Pancreas (tissue), 10 donors: Measurements from ENCODE around the gene PTMA. TPM values are rescaled to one million over a fixed set of nuclear protein-coding genes. Genes with fewer than 3 reads are reported as not detected.

ENCODE experiments used
- ATAC-seq, 4 donors: fragments of 200-7000 bp; cut with Tn5 transposase; one replicate each; pipeline versions ENCODE4 v1.8.0 to v1.9.1; 2020; ENCODE audit warnings: mild to moderate bottlenecking in 4 of 4, moderate library complexity in 4 of 4
- DNase-seq, 6 donors: peaks; one replicate each; pipeline ENCODE4 v3.0.0-alpha.2; 2020
- FAIRE-seq: peaks from 2 replicates; lab custom pipeline; 2012; peaks lifted over from hg19 to GRCh38; lab: Jason Lieb, UNC
- H3K27ac ChIP-seq, 4 donors: fragments of 200-600 bp; sonication (generic); 1 replicate in 3 of 4; 2 replicates in 1 of 4; pipeline versions ENCODE4 v1.5.0 to v1.8.0; 2020
- H3K27me3 ChIP-seq, 4 donors: fragments of 200-600 bp; one replicate each; pipeline ENCODE4 v1.8.0; 2021
- H3K36me3 ChIP-seq, 3 donors: fragments of 200-600 bp; sonication (generic) in 1 of 3; one replicate each; pipeline versions ENCODE4 v1.5.0 to v1.8.0; 2020 to 2021
- H3K4me1 ChIP-seq, 3 donors: fragments of 200-600 bp; one replicate each; pipeline ENCODE4 v1.8.0; 2021
- H3K4me3 ChIP-seq, 4 donors: fragments of 200-600 bp; sonication (generic) in 2 of 4; one replicate each; pipeline versions ENCODE4 v1.5.0 to v1.8.0; 2020 to 2021
- H3K9me3 ChIP-seq, 4 donors: fragments of 200-600 bp; one replicate each; pipeline ENCODE4 v1.8.0; 2021
- CTCF ChIP-seq, 4 donors: fragments of 200-600 bp; sonication (generic) in 3 of 4; IDR thresholded peaks; one replicate each; pipeline versions ENCODE4 v1.5.0 to v1.8.0; 2021; ENCODE audit warnings: antibody characterized with exemption in 4 of 4
- WGBS, 2 donors: extraction: QIAGEN DNeasy Blood & Tissue Kit; methylation state at CpG; one replicate each; pipeline ENCODE4 v1.1.7; 2013; 5-methylcytosine and 5-hydroxymethylcytosine counted together
- intact Hi-C, 3 donors: fragments of 100-400 bp; cut with DNase I; formaldehyde crosslinking; loops; one replicate each; pipeline versions ENCODE4 v1.11.1 to v1.14.2; 2022
- polyA plus RNA-seq, 2 donors: library from polyadenylated mRNA; stranded (reverse); fragments of 200-250 nt; gene quantifications; one replicate each; pipeline ENCODE4 v1.2.3, GENCODE V29; 2013
- total RNA-seq, 6 donors: library from RNA; stranded (reverse); fragmentation: NEBNext Ultra II Directional in 4 of 6; extraction: Animal tissue kit (Norgen Biotek cat#: 25700) in 4 of 6; gene quantifications; one replicate each; pipeline versions ENCODE4 v1.2.1 to v1.2.4, GENCODE V29; 2021 to 2023
- donor health status: healthy with polysubstance abuse.
- donor health status: DM: no; HTN: no; CAD: no; lungs with moderate emphysema.
- donor health status: DM: no; HTN: no; CAD: no.
- donor health status: control.
- donor health status: control.
- donor health status: Bipolar disorder and iron deficiency.
- donor health status: DM: yes; HTN: yes; CAD: no.
- donor health status: DM: no; HTN: no; CAD: no.
- donor health status: DM: no; HTN: no; CAD: no.
- donor health status: DM: yes; HTN: yes; CAD: no.

Gene PTMA
- total and polyA plus RNA-seq, 8 donors, result 319 to 751 (median 531) TPM

- H3K27me3 ChIP-seq, result no peaks in the 10 kb centered on the region
- intact Hi-C loops, result no loop called here
- no peaks in the 10 kb centered on the region for H3K9me3 ChIP-seq
- FAIRE-seq (no peak), ATAC-seq (no peak), DNase-seq (no peak)
- TF ChIP-seq CTCF (IDR thresholded peaks at IDR 0.05), result no peak
- H3K4me3 ChIP-seq, result no peak overlapping the region
- WGBS, 2 donors, result 84 to 88% methylated on average over 7 of the region's 7 CpGs
- H3K36me3 ChIP-seq, result no peaks in the 10 kb centered on the region
- H3K4me1 ChIP-seq, result no peaks in the 10 kb centered on the region
- no peak overlapping the region for H3K27ac ChIP-seq
Observed at GRCh38 chr2:231693956-231694355, 14.4 kb upstream of the PTMA start.

- intact Hi-C loops, result no loop called here
- FAIRE-seq, result no peak
- Histone ChIP-seq H3K4me3 (no peak overlapping the region), H3K4me1 (no peaks in the 10 kb centered on the region), H3K36me3 (no peaks in the 10 kb centered on the region), H3K27ac (no peak overlapping the region), H3K9me3 (no peaks in the 10 kb centered on the region), H3K27me3 (no peaks in the 10 kb centered on the region)
- 68 to 82% methylated on average over 2 of the region's 2 CpGs for WGBS, 2 donors
- ATAC-seq, result peak in 1 of 4 donors; percentile 48
- DNase-seq, result no peak
- TF ChIP-seq CTCF (IDR thresholded peaks at IDR 0.05), result no peak
Observed at GRCh38 chr2:231696004-231696367, 12.3 kb upstream of the PTMA start.

- H3K9me3 ChIP-seq, result no peaks in the 10 kb centered on the region
- 91 to 92% methylated on average over 9 of the region's 9 CpGs for WGBS, 2 donors
- no peaks in the 10 kb centered on the region for H3K36me3 ChIP-seq
- H3K27ac ChIP-seq, result no peak overlapping the region
- TF ChIP-seq CTCF (IDR thresholded peaks at IDR 0.05), result no peak
- ATAC-seq (no peak), DNase-seq (no peak), FAIRE-seq (no peak)
- H3K4me3 ChIP-seq, result no peak overlapping the region
- intact Hi-C loops, result no loop called here
- no peaks in the 10 kb centered on the region for H3K27me3 ChIP-seq
- peaks cover 6 to 14% (median 8%) of the 10 kb centered on the region in 3 donors for H3K4me1 ChIP-seq
Observed at GRCh38 chr2:231699006-231699405, 9.3 kb upstream of the PTMA start.

- Histone ChIP-seq H3K36me3 (no peaks in the 10 kb centered on the region), H3K9me3 (no peaks in the 10 kb centered on the region), H3K27ac (peak overlapping the region; percentile 46 to 71 (median 58)), H3K4me1 (peaks cover 10 to 20% (median 18%) of the 10 kb centered on the region in 3 donors), H3K27me3 (no peaks in the 10 kb centered on the region), H3K4me3 (no peak overlapping the region)
- intact Hi-C loops, result no loop called here
- DNase-seq (peak; percentile 54 to 91 (median 78)), ATAC-seq (peak; percentile 17 to 50 (median 26)), FAIRE-seq (no peak)
- 27 to 36% methylated on average over 22 of the region's 22 CpGs for WGBS, 2 donors
- no peak for TF ChIP-seq CTCF (IDR thresholded peaks at IDR 0.05)
Observed at GRCh38 chr2:231701456-231702373, 6.6 kb upstream of the PTMA start.

GRCh38 chr2:231704017-231704416 is 4.3 kb upstream of the PTMA start:
- Histone ChIP-seq H3K4me1 (peaks cover 10 to 20% (median 18%) of the 10 kb centered on the region in 3 donors), H3K36me3 (no peaks in the 10 kb centered on the region), H3K27me3 (no peaks in the 10 kb centered on the region), H3K27ac (no peak overlapping the region), H3K4me3 (no peak overlapping the region), H3K9me3 (no peaks in the 10 kb centered on the region)
- ATAC-seq (no peak), DNase-seq (no peak), FAIRE-seq (no peak)
- intact Hi-C loops, result no loop called here
- 94 to 97% methylated on average over 3 of the region's 3 CpGs for WGBS, 2 donors
- no peak for TF ChIP-seq CTCF (IDR thresholded peaks at IDR 0.05)
